Hepatocyte (in vitro differentiated cells): ENCODE data around the gene ZNF550.

Experiments used
- CTCF ChIP-seq: fragments of 200-600 bp; sonication (generic); IDR thresholded peaks from 2 replicates; pipeline ENCODE4 v1.5.1; 2016; ENCODE audit warnings: antibody characterized with exemption, mild to moderate bottlenecking; ENCODE audit not compliant: poor library complexity
- EZH2 ChIP-seq: fragments of 200-600 bp; sonication (generic); IDR thresholded peaks from 2 replicates; pipeline ENCODE4 v1.6.1; 2016; ENCODE audit warnings: antibody characterized with exemption, mild to moderate bottlenecking, borderline replicate concordance

GRCh38 chr19:57576661-57577060 lies 17.0 kb upstream of the ZNF550 start:
- TF ChIP-seq EZH2 (no peak), CTCF (no peak)
